ENCODE data around the gene PIH1D2.
"Not testable (repeated sequence)": the region's sequence is repeated elsewhere in the genome, so short reads cannot be mapped to it uniquely, and the experiment has no call there.

The PIH1D2 gene

DNA sequence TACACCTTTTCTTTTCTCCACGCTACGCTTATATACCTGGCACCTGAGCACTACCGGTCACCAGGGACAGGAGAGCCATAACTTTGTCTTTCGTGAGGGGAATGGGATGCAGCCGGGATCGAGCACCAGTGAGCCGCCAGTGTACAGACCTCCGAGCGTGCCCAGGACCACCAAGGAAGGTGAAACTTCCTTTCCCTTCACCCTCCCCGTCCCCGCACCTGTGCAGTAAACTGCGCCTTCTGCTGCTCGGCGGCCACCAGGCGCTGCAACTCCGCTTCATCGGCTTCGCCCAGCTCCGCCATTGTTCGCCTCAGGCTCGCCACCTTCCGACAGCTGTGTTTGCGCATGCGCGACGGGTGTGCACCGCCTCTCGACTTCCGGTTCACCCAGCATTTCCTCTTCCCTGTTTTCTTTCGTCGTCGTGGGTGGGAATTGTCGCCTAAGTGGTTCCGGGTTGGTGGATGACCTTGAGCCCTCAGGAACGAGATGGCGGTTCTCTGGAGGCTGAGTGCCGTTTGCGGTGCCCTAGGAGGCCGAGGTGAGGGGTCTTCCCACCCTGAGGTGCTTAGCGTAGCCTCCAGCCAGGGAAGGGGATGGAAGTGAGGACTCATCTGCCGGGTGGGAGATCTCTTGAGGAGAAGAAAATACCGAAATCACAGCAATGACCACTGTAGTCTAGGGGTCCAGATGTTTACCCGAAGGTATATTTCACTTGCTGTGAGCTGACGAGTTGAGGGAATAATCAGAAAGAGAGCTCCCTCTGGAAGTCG is 12.8 kb upstream of the PIH1D2 start, which contains the start of the genes SDHD and TIMM8B:
SDHD (plus strand) TSS at position 452 of the 770 bp plus-strand sequence; CDS start at position 487, 35 bp downstream.
TIMM8B (minus strand) TSS at position 335 of the 770 bp plus-strand sequence; CDS start at position 302, 33 bp downstream.
- Mint-ChIP-seq H3K4me3 (peak within 1 kb of the TSS; percentile 97), H3K9me3 (no peaks in the 10 kb centered on the region), H3K4me1 (peaks cover 63% of the 10 kb centered on the region), H3K27me3 (no peaks in the 10 kb centered on the region), H3K36me3 (peaks cover 74% of the 10 kb centered on the region), H3K27ac (peak within 1 kb of the TSS; percentile 86)
- peak; percentile 97 for ATAC-seq

- ATAC-seq: peak; percentile 67
- Mint-ChIP-seq H3K9me3 (no peaks in the 10 kb centered on the region), H3K4me3 (peak overlapping the region; percentile 97), H3K27ac (peak overlapping the region; percentile 86), H3K4me1 (peaks cover 63% of the 10 kb centered on the region), H3K27me3 (no peaks in the 10 kb centered on the region), H3K36me3 (peaks cover 71% of the 10 kb centered on the region)
Measured at GRCh38 chr11:112085822-112086421, 12.1 kb upstream of the PIH1D2 start.

- Mint-ChIP-seq H3K9me3 (no peaks in the 10 kb centered on the region), H3K4me3 (no peak overlapping the region)
Measured at GRCh38 chr11:112082729-112083128, 8.9 kb upstream of the PIH1D2 start.

GRCh38 chr11:112062923-112063322 is 10.9 kb downstream of the PIH1D2 start:
- peaks cover 38% of the 10 kb centered on the region for H3K36me3 Mint-ChIP-seq

More at GRCh38 chr11:112082729-112083128, 8.9 kb upstream of the PIH1D2 start:
- no peak for ATAC-seq
- H3K27ac Mint-ChIP-seq: peak overlapping the region; percentile 73
- peaks cover 40% of the 10 kb centered on the region for H3K4me1 Mint-ChIP-seq
- peaks cover 45% of the 10 kb centered on the region for H3K36me3 Mint-ChIP-seq
- H3K27me3 Mint-ChIP-seq: no peaks in the 10 kb centered on the region

GRCh38 chr11:112058103-112058502 is 15.7 kb downstream of the PIH1D2 start:
- Mint-ChIP-seq H3K27me3 (no peaks in the 10 kb centered on the region), H3K36me3 (peaks cover 51% of the 10 kb centered on the region), H3K4me3 (no peak overlapping the region), H3K27ac (no peak overlapping the region), H3K4me1 (no peaks in the 10 kb centered on the region), H3K9me3 (no peaks in the 10 kb centered on the region)
- no peak for ATAC-seq

More at GRCh38 chr11:112062923-112063322, 10.9 kb downstream of the PIH1D2 start:
- H3K4me1 Mint-ChIP-seq: no peaks in the 10 kb centered on the region
- H3K27ac Mint-ChIP-seq: no peak overlapping the region
- H3K27me3 Mint-ChIP-seq: no peaks in the 10 kb centered on the region
- no peak overlapping the region for H3K4me3 Mint-ChIP-seq
- ATAC-seq: no peak
- no peaks in the 10 kb centered on the region for H3K9me3 Mint-ChIP-seq

GRCh38 chr11:112057170-112057569 is 16.6 kb downstream of the PIH1D2 start:
- H3K9me3 Mint-ChIP-seq: no peaks in the 10 kb centered on the region
- H3K4me3 Mint-ChIP-seq: no peak overlapping the region
- H3K4me1 Mint-ChIP-seq: peaks cover 4% of the 10 kb centered on the region
- no peak overlapping the region for H3K27ac Mint-ChIP-seq
- no peaks in the 10 kb centered on the region for H3K27me3 Mint-ChIP-seq
- ATAC-seq: no peak
- H3K36me3 Mint-ChIP-seq: peaks cover 43% of the 10 kb centered on the region

- Mint-ChIP-seq H3K27ac (peak overlapping the region; percentile 78), H3K27me3 (no peaks in the 10 kb centered on the region), H3K36me3 (peaks cover 60% of the 10 kb centered on the region), H3K9me3 (no peaks in the 10 kb centered on the region), H3K4me3 (no peak overlapping the region), H3K4me1 (peaks cover 48% of the 10 kb centered on the region)
- ATAC-seq: no peak
Measured at GRCh38 chr11:112051768-112052167, 22.0 kb downstream of the PIH1D2 start.

- Mint-ChIP-seq H3K27me3 (no peaks in the 10 kb centered on the region), H3K36me3 (peaks cover 63% of the 10 kb centered on the region), H3K4me3 (peak overlapping the region; percentile 30), H3K27ac (peak overlapping the region; percentile 78), H3K4me1 (peaks cover 48% of the 10 kb centered on the region), H3K9me3 (no peaks in the 10 kb centered on the region)
- peak; percentile 81 for ATAC-seq
Measured at GRCh38 chr11:112050721-112051120, 23.1 kb downstream of the PIH1D2 start.

- Mint-ChIP-seq H3K4me1 (peaks cover 48% of the 10 kb centered on the region), H3K27ac (peak overlapping the region; percentile 78), H3K9me3 (no peaks in the 10 kb centered on the region), H3K4me3 (no peak overlapping the region), H3K36me3 (peaks cover 57% of the 10 kb centered on the region), H3K27me3 (no peaks in the 10 kb centered on the region)
- no peak for ATAC-seq
Measured at GRCh38 chr11:112049777-112050176, 24.0 kb downstream of the PIH1D2 start.

DNA sequence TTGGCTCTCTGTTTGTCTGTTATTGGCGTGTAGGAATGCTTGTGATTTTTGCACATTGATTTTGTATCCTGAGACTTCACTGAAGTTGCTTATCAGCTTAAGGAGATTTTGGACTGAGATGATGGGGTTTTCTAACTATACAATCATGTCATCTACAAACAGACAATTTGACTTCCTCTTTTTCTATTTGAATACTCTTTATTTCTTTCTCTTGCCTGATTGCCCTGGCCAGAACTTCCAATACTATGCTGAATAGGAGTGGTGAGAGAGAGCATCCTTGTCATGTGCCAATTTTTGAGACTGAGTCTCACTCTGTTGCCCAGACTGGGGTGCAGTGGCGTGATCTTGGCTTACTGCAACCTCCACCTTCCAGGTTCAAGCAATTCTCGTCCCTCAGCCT is 25.6 kb downstream of the PIH1D2 start:
- H3K4me1 Mint-ChIP-seq: peaks cover 48% of the 10 kb centered on the region
- peak overlapping the region; percentile 78 for H3K27ac Mint-ChIP-seq
- not testable (repeated sequence) for H3K9me3 Mint-ChIP-seq, H3K4me3 Mint-ChIP-seq, H3K27me3 Mint-ChIP-seq
- H3K36me3 Mint-ChIP-seq: peaks cover 55% of the 10 kb centered on the region
- peak; percentile 27 for ATAC-seq

DNA sequence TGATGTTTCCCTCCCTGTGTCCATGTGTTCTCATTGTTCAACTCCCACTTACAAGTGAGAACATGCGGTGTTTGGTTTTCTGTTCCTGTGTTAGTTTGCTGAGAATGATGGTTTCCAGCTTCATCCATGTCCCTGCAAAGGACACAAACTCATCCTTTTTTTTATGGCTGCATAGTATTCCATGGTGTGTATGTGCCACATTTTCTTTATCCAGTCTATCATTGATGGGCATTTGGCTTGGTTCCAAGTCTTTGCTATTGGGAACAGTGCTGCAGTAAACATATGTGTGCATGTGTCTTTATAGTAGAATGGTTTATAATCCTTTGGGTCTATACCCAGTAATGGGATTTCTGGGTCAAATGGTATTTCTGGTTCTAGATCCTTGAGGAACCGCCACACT is 27.2 kb downstream of the PIH1D2 start:
- H3K27ac Mint-ChIP-seq, H3K9me3 Mint-ChIP-seq, H3K27me3 Mint-ChIP-seq, H3K4me3 Mint-ChIP-seq, ATAC-seq: not testable (repeated sequence)
- peaks cover 59% of the 10 kb centered on the region for H3K36me3 Mint-ChIP-seq
- H3K4me1 Mint-ChIP-seq: peaks cover 38% of the 10 kb centered on the region

GRCh38 chr11:112044961-112045360 is 28.9 kb downstream of the PIH1D2 start:
- peaks cover 62% of the 10 kb centered on the region for H3K36me3 Mint-ChIP-seq
- H3K27me3 Mint-ChIP-seq: no peaks in the 10 kb centered on the region
- peaks cover 22% of the 10 kb centered on the region for H3K4me1 Mint-ChIP-seq
- ATAC-seq: no peak
- no peak overlapping the region for H3K27ac Mint-ChIP-seq
- no peaks in the 10 kb centered on the region for H3K9me3 Mint-ChIP-seq
- no peak overlapping the region for H3K4me3 Mint-ChIP-seq

- Mint-ChIP-seq H3K4me3 (no peak overlapping the region), H3K9me3 (no peaks in the 10 kb centered on the region), H3K36me3 (peaks cover 55% of the 10 kb centered on the region), H3K27me3 (no peaks in the 10 kb centered on the region), H3K27ac (no peak overlapping the region), H3K4me1 (peaks cover 1% of the 10 kb centered on the region)
- no peak for ATAC-seq
Measured at GRCh38 chr11:112042961-112043304, 30.9 kb downstream of the PIH1D2 start.

DNA sequence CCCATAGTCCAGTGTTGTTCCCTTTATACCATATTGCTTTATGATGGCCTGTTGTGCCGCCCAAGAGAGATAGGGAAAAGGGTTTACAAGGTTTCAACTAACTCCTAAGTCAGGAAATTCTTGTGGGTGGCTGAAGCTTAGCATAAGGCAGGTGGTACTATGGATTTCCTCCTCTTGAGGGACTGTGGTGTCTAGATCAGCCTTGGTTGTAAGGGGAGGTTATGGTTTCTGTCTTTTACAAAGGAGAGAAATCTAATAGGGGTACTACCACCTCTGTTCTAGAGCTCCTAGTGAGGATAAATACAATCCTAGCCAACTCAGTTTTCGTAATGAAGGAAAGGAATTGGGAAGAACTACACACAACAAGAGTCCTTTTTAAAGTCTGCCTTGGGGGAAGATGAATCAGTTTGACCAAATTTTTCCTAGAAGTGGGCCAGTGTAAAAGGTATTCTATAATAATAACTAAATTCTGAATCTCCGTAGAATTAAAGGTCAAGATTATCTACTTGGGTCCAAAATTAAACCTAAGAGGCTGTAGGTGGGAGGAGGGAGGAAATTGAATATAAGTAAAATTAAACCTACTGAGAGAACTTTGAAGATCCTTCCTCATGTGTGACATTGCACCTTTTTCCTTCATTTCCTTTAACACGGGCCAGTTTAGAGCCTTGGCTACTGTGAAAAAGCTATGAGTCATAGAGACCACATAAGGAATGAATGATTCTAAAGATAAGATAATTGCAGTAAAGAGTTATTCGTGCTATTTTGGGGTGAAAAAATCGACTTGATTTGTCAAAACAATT is 31.5 kb downstream of the PIH1D2 start:
- peak overlapping the region; percentile 30 for H3K27ac Mint-ChIP-seq
- ATAC-seq: no peak
- H3K9me3 Mint-ChIP-seq: no peaks in the 10 kb centered on the region
- H3K4me1 Mint-ChIP-seq: no peaks in the 10 kb centered on the region
- peaks cover 50% of the 10 kb centered on the region for H3K36me3 Mint-ChIP-seq
- H3K27me3 Mint-ChIP-seq: no peaks in the 10 kb centered on the region
- H3K4me3 Mint-ChIP-seq: no peak overlapping the region

- no peak for ATAC-seq
- no peak overlapping the region for H3K27ac Mint-ChIP-seq
- no peaks in the 10 kb centered on the region for H3K4me1 Mint-ChIP-seq
- peaks cover 49% of the 10 kb centered on the region for H3K36me3 Mint-ChIP-seq
- no peak overlapping the region for H3K4me3 Mint-ChIP-seq
- H3K9me3 Mint-ChIP-seq: no peaks in the 10 kb centered on the region
- H3K27me3 Mint-ChIP-seq: no peaks in the 10 kb centered on the region
Measured at GRCh38 chr11:112037527-112037926, 36.3 kb downstream of the PIH1D2 start.
